Lower lobe of right lung (tissue), 2 donors: Measurements from ENCODE around the gene HECW1. TPM values are rescaled to one million over a fixed set of nuclear protein-coding genes. Genes with fewer than 3 reads are reported as not detected.
A peak's percentile ranks its signal among the peaks of the same experiment; 100 is the strongest.

Source experiments
- ATAC-seq, 2 donors: fragments of 200-7000 bp; cut with Tn5 transposase; one replicate each; pipeline ENCODE4 v1.9.1; 2020 to 2022; ENCODE audit warnings: mild to moderate bottlenecking in 2 of 2, moderate library complexity in 2 of 2
- DNase-seq: peaks from one replicate; pipeline ENCODE4 v3.0.0-alpha.2; 2020
- H3K27ac ChIP-seq: fragments of 200-600 bp; one replicate; pipeline ENCODE4 v1.8.0; 2022
- H3K27me3 ChIP-seq: fragments of 200-600 bp; one replicate; pipeline ENCODE4 v1.8.0; 2022; ENCODE audit warnings: low read depth
- H3K36me3 ChIP-seq: fragments of 200-600 bp; one replicate; pipeline ENCODE4 v1.8.0; 2022; ENCODE audit warnings: mild to moderate bottlenecking
- H3K4me1 ChIP-seq: fragments of 200-600 bp; one replicate; pipeline ENCODE4 v1.8.0; 2022
- H3K4me3 ChIP-seq: fragments of 200-600 bp; one replicate; pipeline ENCODE4 v1.8.0; 2022; ENCODE audit warnings: mild to moderate bottlenecking
- H3K9me3 ChIP-seq: fragments of 200-600 bp; one replicate; pipeline ENCODE4 v1.8.0; 2022
- intact Hi-C: fragments of 100-400 bp; cut with DNase I; formaldehyde crosslinking; loops from one replicate; pipeline ENCODE4 v1.11.0; 2022
- total RNA-seq: library from RNA; stranded (reverse); fragmentation: NEBNext Ultra II Directional; extraction: Animal tissue kit (Norgen Biotek cat#: 25700); gene quantifications from one replicate; pipeline ENCODE4 v1.2.1, GENCODE V29; 2021
- TF ChIP-seq, protein P1 (sequence below): fragments of 200-600 bp; IDR thresholded peaks from one replicate; pipeline ENCODE4 v1.8.0; 2022; ENCODE audit warnings: antibody characterized with exemption, mild to moderate bottlenecking
- donor health status: DM: no; HTN: yes; CAD: no; lungs with severe emphysema.

HECW1 gene
- total RNA-seq, 1 donor from 2014 or later: 0.06 TPM

DNA sequence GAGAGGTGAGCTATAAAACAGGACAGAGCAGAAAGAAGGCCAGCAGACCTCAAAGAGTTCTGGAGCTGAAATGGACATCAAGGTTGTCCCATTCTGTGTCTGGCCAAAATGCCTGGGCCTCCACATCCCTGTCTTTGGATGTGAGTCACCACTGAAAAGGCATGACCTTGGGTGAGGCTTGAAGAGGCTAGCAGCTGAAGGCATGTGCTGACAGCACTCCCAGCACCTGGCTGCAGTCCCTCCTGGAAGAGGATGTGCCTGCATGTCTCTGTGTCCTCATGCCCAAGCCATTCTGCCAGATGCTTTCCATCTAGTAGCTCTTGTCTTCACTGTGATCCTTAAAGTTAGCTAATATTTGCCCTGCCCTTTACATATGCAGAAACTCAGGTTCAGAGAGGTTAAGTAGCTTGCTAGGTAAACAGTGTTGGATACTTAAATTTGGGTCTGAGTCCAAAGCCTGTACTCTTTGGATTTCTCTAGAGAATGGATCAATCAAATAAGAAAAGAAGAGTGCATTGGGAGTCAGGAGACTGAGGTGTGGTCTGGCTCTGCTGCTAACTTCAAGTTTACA, 35.8 kb downstream of the HECW1 start:
- intact Hi-C loops: no loop called here
- H3K4me3 ChIP-seq: no peak overlapping the region
- TF ChIP-seq, protein P1, sequence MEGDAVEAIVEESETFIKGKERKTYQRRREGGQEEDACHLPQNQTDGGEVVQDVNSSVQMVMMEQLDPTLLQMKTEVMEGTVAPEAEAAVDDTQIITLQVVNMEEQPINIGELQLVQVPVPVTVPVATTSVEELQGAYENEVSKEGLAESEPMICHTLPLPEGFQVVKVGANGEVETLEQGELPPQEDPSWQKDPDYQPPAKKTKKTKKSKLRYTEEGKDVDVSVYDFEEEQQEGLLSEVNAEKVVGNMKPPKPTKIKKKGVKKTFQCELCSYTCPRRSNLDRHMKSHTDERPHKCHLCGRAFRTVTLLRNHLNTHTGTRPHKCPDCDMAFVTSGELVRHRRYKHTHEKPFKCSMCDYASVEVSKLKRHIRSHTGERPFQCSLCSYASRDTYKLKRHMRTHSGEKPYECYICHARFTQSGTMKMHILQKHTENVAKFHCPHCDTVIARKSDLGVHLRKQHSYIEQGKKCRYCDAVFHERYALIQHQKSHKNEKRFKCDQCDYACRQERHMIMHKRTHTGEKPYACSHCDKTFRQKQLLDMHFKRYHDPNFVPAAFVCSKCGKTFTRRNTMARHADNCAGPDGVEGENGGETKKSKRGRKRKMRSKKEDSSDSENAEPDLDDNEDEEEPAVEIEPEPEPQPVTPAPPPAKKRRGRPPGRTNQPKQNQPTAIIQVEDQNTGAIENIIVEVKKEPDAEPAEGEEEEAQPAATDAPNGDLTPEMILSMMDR: no peak
- ATAC-seq (peak; percentile 77 to 83), DNase-seq (no peak)
- H3K4me1 ChIP-seq: no peaks in the 10 kb centered on the region
- H3K27ac ChIP-seq: no peak overlapping the region
- peaks cover 17% of the 10 kb centered on the region for H3K27me3 ChIP-seq
- no peaks in the 10 kb centered on the region for H3K9me3 ChIP-seq
- no peaks in the 10 kb centered on the region for H3K36me3 ChIP-seq

DNA sequence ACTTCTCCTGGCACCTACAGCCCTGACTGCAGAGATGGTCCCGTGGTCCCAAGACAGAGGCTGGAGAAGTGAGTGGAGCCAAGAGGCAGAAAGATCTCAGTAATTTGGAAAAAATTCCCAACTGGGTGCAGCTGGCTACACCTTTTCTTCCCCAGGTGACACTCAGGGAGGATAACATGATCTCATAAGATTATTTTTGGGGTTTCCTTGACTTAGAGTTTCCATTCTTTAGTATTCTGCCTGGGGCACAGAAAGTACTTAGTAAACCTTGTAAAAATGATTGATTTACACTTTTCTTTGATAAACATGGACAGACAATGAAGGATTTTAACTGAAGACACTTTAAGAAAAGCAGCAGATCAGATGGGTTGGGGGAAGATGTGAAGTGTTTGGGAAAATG, 38.6 kb downstream of the HECW1 start:
- Histone ChIP-seq H3K4me3 (no peak overlapping the region), H3K9me3 (no peaks in the 10 kb centered on the region), H3K27ac (no peak overlapping the region), H3K4me1 (no peaks in the 10 kb centered on the region), H3K36me3 (no peaks in the 10 kb centered on the region), H3K27me3 (peaks cover 5% of the 10 kb centered on the region)
- ATAC-seq (no peak), DNase-seq (no peak)
- TF ChIP-seq, protein P1: no peak
- intact Hi-C loops: no loop called here

DNA sequence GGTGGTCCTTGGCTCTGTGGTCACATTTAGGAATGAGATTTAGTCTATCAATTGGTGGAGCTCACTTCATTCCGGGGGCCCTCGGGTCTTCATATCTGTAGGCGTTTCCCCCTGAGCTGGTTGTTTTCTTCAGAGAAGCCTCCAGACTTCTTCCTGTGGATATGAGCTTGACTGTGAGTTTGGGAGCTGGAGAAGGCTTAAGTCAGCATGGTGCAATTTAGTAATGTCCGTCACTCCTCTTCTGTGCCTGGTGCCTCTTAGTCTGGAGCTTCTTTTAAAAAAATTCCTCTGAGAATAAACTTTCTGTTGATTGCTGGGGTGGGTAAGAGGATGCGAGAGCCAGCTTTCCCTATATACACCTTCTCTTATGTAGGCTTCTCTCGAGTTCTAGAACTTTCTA, 40.2 kb downstream of the HECW1 start:
- H3K36me3 ChIP-seq: no peaks in the 10 kb centered on the region
- H3K27ac ChIP-seq: no peak overlapping the region
- TF ChIP-seq, protein P1: no peak
- no peak for ATAC-seq
- H3K9me3 ChIP-seq: no peaks in the 10 kb centered on the region
- H3K4me3 ChIP-seq: no peak overlapping the region
- H3K4me1 ChIP-seq: no peaks in the 10 kb centered on the region
- DNase-seq: no peak
- intact Hi-C loops: no loop called here
- no peaks in the 10 kb centered on the region for H3K27me3 ChIP-seq

DNA sequence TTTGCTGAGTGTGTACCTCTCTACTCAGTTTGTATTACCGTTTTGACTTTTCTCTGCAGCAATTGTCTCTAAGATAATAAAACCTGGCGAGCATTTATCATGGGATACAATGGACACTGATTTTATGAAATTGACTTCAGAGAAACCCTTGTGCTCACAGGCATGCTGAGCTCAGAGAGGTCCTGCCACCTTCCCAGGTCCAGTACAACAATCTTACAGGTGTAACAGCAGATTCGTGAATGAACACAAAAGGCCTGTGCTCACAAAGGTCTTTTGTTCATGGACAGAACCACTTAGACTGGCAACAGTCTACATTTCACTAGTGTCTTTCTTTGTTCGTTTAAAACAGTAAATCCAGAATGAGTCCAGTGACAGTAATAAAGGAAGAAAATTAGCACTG, 43.2 kb downstream of the HECW1 start:
- no peaks in the 10 kb centered on the region for H3K27me3 ChIP-seq
- TF ChIP-seq, protein P1: no peak
- H3K9me3 ChIP-seq: no peaks in the 10 kb centered on the region
- H3K36me3 ChIP-seq: no peaks in the 10 kb centered on the region
- no peaks in the 10 kb centered on the region for H3K4me1 ChIP-seq
- intact Hi-C loops: no loop called here
- no peak for DNase-seq
- no peak for ATAC-seq
- H3K4me3 ChIP-seq: no peak overlapping the region
- no peak overlapping the region for H3K27ac ChIP-seq

DNA sequence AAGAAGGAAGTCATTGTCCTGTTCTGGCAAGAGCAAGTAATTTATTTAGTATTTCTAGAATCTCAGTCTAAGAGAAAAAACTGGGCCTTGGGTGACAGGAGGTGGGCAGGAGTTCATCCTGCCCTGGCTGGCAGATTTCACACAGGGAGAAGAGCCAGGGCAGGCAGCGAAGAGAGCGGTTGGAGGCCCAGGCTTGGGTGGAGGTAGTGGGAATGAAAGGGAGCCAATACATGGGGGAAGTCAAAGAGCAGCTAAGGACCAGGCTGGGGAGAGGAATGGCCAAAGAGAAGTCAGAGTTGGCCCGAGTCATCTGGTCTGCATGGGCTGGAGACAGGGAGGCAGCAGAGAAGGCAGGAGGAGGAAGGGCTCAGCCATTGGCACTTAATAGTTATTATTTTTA, 51.4 kb downstream of the HECW1 start:
- Histone ChIP-seq H3K36me3 (no peaks in the 10 kb centered on the region), H3K4me1 (no peaks in the 10 kb centered on the region), H3K9me3 (no peaks in the 10 kb centered on the region), H3K27me3 (no peaks in the 10 kb centered on the region), H3K27ac (no peak overlapping the region), H3K4me3 (no peak overlapping the region)
- TF ChIP-seq, protein P1: no peak
- DNase-seq: no peak
- intact Hi-C loops: no loop called here
- ATAC-seq: no peak
